Forelimb muscle (tissue), 1 donor: Measurements from ENCODE around the gene WDR93. TPM values are rescaled to one million over a fixed set of nuclear protein-coding genes. Genes with fewer than 3 reads are reported as not detected.
A peak's percentile ranks its signal among the peaks of the same experiment; 100 is the strongest.

ENCODE experiments used
- DNase-seq: peaks from one replicate; pipeline ENCODE4 v3.0.0-alpha.2; 2013; ENCODE audit warnings: low read depth
- polyA plus RNA-seq: library from polyadenylated mRNA; unstranded; fragments of 120-200 nt; gene quantifications from one replicate; pipeline ENCODE4 v1.2.1, GENCODE V29; 2013; ENCODE audit not compliant: insufficient read length

Gene WDR93
- 0.18 TPM for polyA plus RNA-seq

GRCh38 chr15:89690276-89691218 is at the start of gene WDR93, which contains the start of gene PEX11A:
Gene WDR93, plus strand, starts transcription at chr15:89690811. Its CDS starts 10,936 bp downstream, at chr15:89701747.
Gene PEX11A, minus strand, starts transcription at chr15:89690754. Its CDS starts 122 bp downstream, at chr15:89690632.
- DNase-seq, result peak; percentile 25

- DNase-seq, result no peak
These were observed 49.6 kb upstream of the WDR93 start for GRCh38 chr15:89641053-89641452.

GRCh38 chr15:89642106-89642505 is 48.5 kb upstream of the WDR93 start:
- DNase-seq, result no peak

- DNase-seq, result no peak
These were observed 44.9 kb upstream of the WDR93 start for GRCh38 chr15:89645680-89646079.

- no peak for DNase-seq
These were observed 44.0 kb upstream of the WDR93 start for GRCh38 chr15:89646416-89647141.

GRCh38 chr15:89647191-89647851 is 43.3 kb upstream of the WDR93 start:
- no peak for DNase-seq

GRCh38 chr15:89648106-89649012 is 42.3 kb upstream of the WDR93 start:
- DNase-seq, result no peak

- no peak for DNase-seq
These were observed 41.5 kb upstream of the WDR93 start for GRCh38 chr15:89649013-89649625.

- DNase-seq, result no peak
These were observed 40.9 kb upstream of the WDR93 start for GRCh38 chr15:89649716-89650115.

- DNase-seq, result no peak
These were observed 38.5 kb upstream of the WDR93 start for GRCh38 chr15:89652131-89652530.

- DNase-seq, result no peak
These were observed 37.9 kb upstream of the WDR93 start for GRCh38 chr15:89652666-89653065.

- no peak for DNase-seq
These were observed 37.0 kb upstream of the WDR93 start for GRCh38 chr15:89653578-89653977.

GRCh38 chr15:89654301-89654761 is 36.3 kb upstream of the WDR93 start:
- no peak for DNase-seq

- no peak for DNase-seq
These were observed 35.5 kb upstream of the WDR93 start, which contains the start of gene KIF7 for GRCh38 chr15:89654847-89655805. Gene KIF7, minus strand, starts transcription at chr15:89655467. Its CDS starts 2,537 bp downstream, at chr15:89652930.

- DNase-seq, result no peak
These were observed 34.3 kb upstream of the WDR93 start for GRCh38 chr15:89656116-89656815.

- DNase-seq, result no peak
These were observed 32.9 kb upstream of the WDR93 start for GRCh38 chr15:89657686-89658200.

GRCh38 chr15:89659295-89659694 is 31.3 kb upstream of the WDR93 start:
- no peak for DNase-seq

- no peak for DNase-seq
These were observed 30.1 kb upstream of the WDR93 start for GRCh38 chr15:89660556-89660955.
